ENCODE data around the gene GALT.
"Not testable (repeated sequence)": the region's sequence is repeated elsewhere in the genome, so short reads cannot be mapped to it uniquely, and the experiment has no call there.

GALT gene

DNA sequence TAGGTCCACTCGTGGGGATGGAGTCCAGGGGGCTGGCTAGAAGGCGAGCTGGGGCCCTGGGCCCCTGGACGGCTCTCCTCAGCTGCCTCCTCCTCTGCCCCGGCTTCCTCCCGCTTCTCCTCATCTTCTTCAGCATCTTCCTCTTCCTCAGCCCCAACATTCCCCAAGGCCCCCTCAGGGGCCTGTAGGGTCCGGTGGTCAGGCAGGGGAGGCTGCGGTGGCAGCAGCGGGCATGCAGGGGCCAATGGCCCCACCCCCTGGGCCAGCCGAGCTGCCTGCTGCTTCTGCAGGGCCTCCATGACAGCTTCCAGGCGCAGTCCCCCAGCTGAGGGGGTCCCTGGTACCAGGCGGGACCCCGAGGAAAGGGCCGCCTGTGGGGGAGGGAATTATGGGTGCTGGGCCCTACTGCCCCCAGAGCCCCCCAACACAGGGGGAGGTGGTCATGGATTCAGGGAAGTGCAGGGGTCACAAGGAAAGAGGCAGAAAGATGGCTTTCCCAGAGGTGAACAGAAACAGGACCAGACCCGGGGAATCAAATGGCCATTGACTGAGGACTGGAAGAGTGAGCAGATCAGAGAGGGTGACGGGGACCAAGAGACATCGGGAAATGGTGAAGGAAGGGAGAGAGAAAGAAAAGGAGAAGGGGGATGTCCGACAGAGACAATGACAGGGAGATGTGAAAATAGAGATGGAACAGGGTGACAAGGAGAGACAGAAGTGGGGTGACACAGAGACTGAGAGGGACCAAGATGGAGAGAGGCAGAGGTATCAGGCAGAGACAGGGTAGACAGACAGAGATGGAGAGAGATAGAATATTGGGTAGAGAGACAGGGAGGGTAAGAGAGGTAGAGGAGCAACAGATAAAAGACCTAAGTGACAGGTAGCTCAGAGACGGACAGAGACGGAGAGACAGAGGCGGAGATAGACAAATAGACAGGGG lies 18.5 kb upstream of the GALT start:
- peak in 1 of 2 experiments; percentile 16 for DNase-seq

DNA sequence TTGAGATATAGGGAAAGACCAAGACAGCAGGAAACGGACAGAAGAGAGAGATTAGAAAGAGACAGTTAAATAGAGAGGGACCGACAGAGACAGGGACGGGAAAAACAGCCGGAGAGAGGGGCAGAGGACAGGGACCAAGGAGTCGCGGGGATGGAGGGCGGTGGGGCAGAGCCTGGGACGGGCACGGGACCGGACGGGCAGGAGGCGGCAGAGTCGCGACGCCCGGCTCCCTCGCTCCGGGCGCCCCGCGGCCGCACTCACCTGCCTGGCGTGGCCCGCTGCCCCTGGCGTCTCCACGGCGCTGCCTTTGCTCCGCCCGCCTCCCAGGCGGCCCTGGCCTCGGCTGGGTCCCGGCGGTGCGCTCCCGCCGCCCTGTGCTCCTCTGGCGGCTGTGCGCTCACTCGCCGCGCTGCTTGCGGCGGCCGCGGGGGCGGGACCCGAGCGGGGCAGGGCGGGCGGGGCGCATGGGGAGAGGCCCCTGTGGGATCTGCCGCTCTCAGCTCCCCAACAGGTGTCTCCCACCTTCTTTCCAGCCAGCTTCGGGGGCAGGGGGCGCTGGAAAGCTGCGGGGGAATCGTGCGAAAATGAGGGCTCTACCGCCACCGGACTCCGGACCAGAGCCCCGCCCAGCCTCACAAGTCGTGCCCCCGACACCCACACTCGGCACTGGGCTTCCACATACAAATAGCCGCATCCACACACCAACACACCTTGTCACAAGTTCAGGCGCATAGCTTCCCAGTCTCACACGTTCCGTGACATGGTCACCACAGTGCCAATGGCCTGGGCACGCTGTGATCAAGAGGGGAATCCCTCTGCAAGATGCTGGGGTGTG lies 17.6 kb upstream of the GALT start, which contains the start of gene ARID3C:
Gene ARID3C, minus strand, starts transcription at position 411 of the 835 bp plus-strand sequence. CDS start 1,052 bp downstream, outside the sequence.
- DNase-seq = no peak

DNA sequence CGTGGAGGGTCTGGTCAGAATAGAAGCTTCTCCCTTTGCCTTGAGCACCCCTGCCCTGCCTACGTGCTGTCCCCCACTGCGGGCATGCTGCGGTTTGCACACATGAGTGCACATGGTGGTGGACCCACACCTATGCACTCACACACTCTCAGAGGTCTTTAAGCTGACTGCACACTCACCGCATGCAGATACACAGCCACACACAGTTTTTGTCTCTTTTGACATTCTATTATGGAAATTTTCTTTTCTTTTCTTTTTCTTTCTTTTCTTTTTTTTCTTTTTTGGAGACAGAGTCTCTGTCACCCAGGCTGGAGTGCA lies 17.0 kb upstream of the GALT start:
- DNase-seq = no peak

DNA sequence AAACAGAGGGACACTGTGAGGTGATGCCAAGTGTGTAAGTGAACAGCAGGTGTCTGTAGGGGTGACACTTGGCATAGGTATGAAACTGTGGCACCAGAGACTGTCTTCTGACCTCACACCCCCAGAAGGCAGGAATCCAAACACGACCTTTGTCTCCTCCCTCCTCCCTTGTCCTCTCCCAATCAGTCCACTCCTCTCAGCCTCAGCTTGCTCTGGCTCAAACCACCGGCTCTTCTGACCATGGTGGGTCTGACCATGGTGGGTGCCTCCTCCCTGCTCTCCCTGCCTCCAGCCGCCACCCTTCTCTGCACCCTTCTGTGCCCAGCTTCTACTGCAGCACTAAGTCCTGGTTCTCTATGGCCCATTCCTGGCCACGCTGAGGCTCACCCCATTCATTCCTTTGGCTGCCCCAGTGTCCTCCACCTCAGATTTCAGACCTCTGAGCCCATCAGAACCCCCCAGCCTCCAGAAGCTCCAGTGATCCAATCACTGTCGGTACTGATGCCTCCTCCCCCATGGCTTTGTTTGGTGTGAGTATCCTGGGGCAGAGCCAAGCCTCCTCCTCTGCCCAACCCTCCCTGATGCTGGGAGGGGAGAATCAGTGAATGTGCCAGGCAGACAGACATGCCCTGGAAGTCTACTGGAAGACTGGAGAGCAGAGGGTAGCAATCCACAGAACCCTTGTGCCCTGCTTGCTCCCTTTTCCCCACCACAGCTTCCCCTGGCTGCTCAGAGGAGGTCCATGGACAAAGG lies 15.9 kb upstream of the GALT start:
- no peak for DNase-seq

DNA sequence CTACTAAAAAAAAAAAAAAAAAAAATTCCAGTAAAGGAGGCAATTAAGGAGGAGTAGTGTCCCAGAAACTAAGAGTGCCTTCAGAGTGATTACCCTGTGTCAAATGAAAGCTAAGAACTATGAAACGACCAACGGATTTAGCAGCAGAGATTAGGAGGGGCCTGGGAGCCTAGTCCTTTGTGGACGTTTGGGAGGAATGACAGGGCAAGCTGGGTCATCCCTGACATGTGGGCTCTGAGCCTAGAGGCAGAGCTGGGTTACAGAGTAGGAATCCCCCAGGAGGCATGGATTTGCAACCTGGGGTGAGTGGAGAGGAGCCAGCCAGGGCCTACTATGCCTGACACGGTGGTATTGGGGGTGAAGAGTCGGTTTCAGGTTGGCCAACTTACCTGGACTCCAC lies 13.3 kb upstream of the GALT start:
- no peak for DNase-seq

DNA sequence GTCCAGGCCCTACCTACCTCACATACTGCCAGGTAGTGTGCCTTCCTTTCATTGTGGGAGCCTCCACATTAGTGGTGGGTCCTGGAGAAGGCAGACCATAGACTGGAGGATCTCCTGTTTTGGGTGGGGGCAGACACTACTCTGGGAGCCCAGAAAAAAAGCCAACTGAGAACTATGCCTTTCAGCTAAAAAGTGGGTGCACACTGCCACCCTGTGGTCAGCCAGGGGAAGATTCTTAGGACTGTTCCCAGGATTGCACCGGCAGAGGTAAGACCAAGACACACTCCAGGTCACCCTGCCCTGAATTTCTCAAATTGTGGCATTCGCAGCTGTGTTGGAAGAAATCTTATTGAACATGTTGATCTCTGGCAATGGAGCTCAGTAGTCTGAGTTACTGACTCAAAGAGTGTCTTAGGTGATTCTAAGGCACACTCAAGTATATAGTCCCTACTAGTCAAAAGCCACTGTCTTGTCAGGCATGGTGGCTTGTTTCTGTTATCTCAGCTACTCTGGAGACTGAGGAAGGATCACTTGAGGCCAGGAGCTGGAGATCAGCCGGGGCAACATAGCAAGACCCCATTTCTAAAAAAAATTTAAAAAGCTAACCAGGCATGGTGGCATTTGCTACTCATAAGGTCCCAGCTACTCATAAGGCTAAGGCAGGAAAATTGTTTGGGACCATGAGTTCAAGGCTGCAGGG lies 12.5 kb upstream of the GALT start:
- peak; percentile 71 to 82 for DNase-seq

DNA sequence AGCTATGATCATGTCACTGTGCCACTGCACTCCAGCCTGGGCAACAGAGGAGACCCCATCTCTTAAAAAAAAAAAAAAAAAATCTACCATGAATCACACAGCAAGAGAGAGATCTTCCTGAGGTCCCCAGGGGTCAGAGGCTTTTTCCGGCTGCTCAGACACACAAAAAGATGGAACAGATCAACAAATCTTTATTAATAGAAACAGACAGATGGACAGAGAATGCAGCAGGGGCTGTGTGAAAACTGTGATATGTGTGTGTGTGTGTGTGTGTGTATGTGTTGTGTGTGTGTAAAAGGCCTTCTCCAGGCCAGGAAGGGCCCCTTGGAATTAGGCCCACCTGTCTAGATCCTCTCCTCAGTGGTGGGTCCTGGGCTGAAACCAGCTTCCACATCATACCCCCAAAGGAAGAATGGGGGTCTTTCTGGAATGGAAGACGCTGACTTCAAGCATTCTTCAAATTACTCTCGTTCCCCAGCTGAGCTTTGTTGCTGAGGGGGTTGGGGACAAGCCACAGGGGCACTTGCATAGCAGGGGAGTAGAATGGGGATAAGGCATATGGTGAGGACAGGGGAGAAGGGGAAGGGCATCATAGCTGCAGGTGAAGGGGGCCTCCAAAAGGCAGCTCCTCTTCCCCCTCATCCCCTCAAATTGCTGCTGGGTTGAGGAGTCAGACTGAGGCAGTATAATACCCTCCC lies 11.8 kb upstream of the GALT start:
- DNase-seq = no peak

DNA sequence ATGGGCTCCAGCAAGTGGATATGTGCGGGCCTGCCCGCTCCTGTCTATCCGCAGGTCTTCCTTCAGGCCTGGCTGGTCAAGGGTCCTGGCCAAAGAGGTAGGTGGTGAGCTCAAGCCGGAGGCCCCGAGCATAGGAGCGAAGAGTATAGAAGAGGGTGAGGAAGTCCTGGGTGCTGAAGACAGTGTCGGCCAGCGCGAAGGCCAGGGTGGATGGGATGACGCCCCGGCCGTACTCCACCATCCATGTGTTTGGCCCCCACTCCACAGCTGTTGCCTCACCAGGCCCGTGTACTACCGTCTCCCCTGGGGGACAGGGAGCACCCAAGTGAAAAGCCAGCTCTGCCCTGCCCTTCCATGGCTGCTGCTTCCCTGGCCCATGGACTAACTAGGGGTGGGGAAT lies 10.9 kb upstream of the GALT start:
- DNase-seq = no peak

DNA sequence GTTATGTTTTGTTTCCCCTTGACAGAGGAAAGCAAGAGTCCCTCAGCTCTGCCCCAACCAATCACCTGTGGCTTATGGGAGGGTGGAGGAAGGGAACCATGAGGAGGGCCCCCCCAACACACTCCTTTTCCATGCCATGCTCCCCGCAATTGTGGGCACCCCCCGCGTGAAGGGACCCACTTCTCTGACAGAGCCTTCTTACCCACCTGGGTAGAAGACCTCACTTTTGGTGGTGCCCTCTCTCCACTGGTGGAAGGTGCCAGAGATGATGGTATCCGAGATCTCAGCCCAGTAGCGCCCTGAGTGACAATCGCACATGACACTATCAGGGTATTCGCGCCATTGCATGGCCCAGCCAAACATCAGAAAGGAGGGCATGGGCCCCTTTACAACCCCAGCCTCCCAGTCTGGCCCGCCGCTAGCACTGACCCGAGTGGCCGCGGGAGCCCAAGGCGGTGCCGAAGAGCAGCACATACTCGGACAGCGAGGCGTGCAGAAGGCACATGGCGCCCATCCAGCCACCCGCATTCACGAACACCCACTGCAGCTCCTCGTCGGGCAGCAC lies 9.6 kb upstream of the GALT start:
- DNase-seq = no peak

DNA sequence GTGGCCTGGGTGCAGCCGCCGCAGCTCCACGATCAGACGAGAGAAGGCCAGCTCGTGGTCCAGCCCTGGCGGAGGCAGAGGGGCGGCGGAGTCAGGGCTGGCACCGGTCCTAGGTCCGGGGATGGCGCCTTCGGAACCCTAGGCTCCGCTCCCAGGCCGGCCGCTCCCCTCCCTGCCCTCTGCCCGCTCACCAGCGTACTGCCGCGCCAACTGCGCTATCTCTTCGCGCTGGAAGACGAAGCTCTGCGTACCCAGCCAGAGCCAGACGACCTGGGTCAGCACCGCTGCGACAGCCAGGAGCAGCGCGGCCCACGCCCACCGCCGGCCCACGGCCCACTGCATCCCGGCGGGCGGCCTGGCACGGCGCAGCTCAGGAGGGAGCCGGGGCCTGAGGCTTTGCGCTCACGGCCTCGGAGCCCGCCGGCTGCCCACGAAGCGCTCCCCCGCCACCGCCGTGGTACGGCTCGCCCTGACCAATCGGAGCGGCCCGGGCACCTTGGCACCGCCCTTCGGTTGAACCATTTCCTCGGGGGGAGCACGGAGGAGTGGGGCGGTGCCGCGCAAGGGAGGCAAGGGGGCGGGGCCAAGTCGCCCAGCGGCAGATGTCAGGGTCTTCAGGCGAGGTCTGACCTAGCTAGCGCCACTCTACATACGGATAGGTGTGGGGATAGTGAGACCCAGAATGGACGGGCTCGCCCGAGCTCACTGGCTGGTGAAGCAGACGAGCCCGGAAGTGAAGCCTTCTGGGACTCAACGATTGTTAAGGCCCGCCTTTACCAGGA lies 8.9 kb upstream of the GALT start, which contains the start of gene SIGMAR1:
Gene SIGMAR1, minus strand, starts transcription at position 432 of the 782 bp plus-strand sequence. Its CDS starts 90 bp downstream, at position 342.
- peak; percentile 85 to 86 for DNase-seq

DNA sequence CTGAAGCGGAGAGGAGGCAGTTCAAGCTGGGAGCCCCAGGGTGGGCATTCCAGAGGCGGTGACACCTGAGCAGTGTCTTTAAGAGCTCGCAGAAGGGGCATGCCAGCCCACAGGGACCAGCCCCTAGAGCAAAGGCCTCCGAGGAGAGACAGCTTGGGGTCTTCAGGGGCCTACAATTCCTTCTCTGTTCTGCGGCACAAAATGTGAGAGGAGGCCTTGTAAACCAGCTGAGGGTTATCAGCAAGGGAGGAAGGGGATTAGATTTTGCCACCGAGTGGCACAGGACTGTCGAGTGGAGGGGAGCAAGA lies 8.4 kb upstream of the GALT start:
- DNase-seq = no peak

DNA sequence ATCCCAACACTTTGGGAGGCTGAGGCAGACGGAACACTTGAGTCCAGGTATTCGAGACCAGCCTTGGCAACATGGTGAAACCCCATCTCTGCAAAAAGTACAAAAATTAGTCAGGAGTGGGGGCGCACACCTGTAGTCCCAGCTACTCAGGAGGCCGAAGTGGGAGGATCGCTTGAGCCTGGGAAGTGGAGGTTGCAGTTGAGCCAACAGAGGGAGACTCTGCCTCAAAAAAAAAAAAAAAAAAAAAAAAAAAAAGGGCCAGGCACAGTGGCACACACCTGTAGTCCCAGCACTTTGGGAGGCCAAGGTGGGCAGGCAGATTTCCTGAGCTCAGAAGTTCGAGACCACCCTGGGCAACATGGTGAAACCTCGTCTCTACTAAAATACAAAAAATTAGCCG lies 7.2 kb upstream of the GALT start:
- not testable (repeated sequence) for DNase-seq

DNA sequence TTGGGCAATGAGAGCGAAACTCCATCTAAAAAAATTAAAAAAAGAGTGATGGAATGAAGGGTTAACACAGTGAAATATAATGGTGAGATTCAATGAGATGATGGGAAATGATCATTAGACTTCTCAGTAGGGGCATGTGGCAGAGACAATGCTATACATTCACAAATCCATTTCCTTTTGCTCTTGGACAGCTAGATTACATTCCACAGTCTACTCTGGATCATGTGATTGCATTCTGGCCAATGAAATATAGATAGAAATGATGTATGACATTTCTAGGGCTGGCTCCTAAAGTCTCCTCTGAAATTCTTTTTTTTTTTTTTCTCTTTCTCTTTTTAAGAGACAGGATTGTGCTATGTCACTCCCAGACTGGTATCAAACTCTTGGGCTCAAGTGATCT lies 3.8 kb upstream of the GALT start:
- DNase-seq = no peak

DNA sequence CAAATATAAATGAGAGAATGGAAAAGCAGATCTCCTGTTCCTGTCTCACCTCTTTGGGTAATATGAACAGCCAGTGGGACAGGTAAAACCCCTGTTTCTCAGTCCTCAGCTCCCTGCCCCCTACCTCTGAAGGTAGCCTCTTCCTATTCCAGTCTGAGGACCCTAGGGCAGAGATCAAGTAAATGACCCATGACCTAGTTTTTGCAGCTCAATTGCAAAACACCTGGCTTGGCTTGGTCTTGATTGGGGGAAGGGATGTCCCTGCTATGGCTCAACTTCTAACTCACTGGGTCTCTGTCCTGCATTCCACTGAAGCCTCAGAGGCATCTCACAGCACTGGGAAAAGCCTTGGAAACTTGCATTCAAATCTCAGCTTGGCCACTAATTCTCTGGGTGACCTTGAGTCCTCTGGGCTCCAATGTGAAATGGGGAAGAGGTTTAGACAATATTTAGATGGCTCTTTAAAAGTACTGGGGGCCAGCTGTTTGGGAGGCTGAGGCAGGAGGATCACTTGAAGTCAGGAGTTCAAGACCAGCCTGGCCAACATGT lies 1.6 kb upstream of the GALT start:
- no peak for DNase-seq

DNA sequence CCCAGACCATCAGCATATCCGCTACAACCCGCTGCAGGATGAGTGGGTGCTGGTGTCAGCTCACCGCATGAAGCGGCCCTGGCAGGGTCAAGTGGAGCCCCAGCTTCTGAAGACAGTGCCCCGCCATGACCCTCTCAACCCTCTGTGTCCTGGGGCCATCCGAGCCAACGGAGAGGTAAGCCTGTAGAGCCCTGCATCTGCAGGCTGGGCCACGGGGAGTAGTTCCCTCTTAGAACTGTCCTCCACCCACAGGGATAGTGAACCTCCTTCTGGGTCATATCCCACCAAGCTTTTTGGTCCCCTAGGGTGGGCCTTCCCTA lies 569 bp downstream of the GALT start:
- peak in 1 of 2 experiments; percentile 59 for DNase-seq

DNA sequence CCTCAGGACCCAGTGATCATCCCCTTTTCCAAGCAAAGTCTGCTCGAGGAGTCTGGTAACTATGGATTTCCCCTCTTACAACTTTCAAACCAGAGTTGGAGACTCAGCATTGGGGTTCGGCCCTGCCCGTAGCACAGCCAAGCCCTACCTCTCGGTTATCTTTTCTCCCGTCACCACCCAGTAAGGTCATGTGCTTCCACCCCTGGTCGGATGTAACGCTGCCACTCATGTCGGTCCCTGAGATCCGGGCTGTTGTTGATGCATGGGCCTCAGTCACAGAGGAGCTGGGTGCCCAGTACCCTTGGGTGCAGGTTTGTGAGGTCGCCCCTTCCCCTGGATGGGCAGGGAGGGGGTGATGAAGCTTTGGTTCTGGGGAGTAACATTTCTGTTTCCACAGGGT lies 1.2 kb downstream of the GALT start:
- DNase-seq = no peak

DNA sequence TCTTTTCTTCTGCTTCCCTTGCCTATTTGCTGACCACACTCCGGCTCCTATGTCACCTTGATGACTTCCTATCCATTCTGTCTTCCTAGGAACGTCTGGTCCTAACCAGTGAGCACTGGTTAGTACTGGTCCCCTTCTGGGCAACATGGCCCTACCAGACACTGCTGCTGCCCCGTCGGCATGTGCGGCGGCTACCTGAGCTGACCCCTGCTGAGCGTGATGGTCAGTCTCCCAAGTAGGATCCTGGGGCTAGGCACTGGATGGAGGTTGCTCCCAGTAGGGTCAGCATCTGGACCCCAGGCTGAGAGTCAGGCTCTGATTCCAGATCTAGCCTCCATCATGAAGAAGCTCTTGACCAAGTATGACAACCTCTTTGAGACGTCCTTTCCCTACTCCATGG lies 2.2 kb downstream of the GALT start:
- DNase-seq = no peak

DNA sequence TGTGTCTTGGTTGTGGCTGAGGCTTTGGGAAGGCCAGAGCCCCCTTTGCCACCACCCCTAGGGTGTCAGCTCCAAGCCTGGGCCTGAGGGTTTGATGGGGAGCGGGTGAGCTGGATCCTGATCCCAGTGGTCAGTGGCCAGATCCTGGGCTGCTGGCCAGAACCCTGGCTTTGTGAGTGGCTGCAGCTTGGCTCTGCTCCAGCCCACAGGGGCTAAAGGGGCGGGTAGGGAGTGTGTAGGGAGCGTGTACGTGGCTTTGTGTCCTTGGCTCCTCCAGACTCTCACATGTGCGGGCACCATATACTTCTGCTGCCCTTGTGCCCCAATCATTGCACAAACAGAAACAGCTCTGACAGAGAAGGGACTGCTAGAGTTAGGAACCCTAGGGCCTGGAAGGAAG lies 4.3 kb downstream of the GALT start:
- no peak for DNase-seq

DNA sequence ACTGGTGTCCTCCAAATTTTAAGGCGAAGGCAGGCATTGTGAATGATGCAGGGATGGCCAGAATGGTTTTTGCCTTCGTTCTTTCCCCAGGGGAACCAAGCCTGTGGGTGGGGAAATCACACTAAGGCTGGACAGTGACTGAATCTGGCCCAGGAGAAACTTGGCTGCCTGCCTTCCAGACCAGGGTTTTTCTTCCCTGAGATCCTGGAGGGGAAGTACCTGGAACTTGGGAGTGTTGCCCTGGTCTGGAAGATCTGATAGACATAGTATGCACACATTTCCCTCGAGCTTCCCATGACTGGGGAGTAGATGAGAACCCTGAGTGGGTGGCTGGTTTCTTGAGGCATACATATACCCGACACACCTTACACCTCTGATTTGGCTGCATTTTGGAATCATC lies 4.8 kb downstream of the GALT start:
- DNase-seq = no peak

DNA sequence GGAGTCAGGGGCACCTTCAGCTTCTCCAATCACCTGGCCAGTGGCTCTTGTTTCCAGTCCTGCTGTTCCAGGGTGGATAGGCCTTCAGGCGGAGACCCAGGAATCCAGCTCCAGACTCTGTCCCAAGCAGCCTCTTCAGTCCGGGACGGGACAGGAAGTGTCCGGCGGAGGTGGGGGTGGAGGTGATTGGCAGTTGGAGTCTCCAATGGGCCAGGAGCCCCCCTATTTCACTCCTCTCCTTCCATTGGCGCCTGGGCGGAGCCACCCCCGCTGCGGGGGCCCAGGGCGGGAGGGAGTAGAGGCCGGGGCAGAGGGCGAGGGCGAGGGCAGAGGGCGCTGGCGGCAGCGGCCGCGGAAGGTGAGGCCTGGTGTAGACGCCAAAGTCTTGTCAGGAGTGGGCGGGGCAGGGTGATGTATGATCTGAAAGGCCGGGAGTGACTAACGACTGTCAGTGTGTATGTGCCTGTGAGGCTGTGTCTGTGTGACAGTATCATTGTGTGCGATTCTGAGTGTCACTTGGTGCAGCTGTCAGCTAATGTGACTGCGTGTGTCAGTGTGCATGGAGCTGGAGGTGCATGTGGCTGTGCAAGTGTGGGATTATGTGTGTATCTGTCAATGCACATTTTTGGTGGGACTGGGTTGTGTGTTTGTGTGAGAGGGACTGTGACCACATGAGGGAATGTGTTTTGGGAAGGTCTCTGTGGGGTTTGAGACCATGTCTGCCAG lies 5.6 kb downstream of the GALT start, which contains the start of gene IL11RA:
Gene IL11RA, plus strand, starts transcription at position 310 of the 726 bp plus-strand sequence. CDS start 3,033 bp downstream, outside the sequence.
- DNase-seq = no peak

Measured in Kasumi-1 (cell line).